ENCODE data around the gene SURF6.

The SURF6 gene

DNA sequence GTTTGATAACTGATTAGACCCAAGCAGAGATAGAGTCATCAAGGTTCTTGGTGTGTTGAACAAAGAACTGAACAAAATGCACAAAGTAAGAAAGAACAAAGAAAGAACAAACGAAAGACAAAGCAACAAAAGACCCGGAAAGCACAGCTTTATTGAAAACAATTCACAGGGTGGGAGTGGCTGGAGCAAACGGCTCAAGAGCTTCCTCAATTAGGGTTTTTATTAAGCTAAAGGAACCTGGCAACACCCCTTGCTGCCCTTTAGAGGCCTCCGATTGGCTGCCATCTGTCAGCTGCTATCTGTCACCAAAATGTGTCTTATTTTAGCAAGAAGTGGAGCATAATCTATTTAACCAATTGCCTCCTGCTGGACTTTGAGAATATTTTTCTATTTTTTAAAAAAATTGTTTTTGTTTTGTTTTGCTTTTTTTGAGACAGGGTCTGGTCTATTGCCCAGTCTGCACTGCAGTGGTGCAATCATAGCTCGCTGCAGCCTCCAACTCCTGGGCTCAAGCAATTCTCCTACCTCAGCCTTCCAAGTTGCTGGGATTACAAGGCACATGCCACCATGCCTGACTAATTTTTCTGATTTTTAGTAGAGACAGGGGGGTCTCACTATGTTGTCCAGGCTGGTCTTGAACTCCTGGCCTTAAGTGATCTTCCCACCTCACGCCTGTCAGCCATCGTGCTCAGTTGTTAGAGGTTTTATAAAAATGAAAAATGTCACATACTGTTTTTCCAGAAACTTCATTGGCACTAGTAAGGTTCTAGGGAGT lies 53.3 kb downstream of the SURF6 start:
- no peak for DNase-seq

DNA sequence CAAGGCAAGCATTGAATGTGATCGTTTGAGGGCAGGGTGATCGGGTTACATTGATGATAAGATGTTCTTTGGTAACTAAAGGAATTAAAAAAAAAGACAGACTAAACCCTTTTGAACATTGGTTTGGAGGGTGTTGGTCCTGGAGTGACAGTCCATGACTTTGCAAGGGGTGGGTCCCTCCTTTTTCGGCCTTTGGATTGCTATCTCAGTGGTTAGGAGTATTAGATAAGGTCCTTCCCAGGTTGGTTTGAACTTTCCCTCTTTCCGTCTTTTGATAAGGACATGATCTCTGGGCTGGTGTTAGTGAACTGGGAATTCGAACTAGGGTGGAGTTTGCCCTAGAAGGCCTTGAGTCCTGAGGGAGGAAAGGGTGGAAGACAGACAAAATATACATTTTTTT lies 55.6 kb downstream of the SURF6 start:
- DNase-seq, result no peak
